GM20431 (cell line): ENCODE results near the gene GPR161.

Experiments used
- in situ Hi-C: fragments of 300-500 bp; cut with MseI, MboI; formaldehyde crosslinking; loops from one replicate; pipeline ENCODE4 v1.15.0; 2020; ENCODE audit warnings: low sequenced_read_pairs; ENCODE audit not compliant: unreplicated experiment

The GPR161 gene

DNA sequence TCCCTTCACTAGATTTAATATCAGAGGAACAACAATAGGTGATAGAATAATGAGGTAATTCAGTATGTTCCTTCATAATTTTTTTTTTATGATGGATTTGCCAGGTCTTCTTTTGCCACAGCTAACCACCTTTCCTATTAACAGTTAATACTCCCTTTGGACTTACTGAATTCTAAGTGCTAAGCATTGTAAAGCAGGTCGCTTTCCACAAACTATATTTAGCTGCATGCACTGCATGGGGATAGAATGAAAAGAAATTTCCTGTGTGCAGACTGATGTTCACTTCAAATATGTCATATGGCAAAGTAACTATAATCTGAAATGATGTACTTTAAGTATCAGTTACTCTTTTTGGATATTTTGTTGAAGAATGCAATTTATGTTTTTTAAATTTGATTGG lies 85.8 kb downstream of the GPR161 start:
- in situ Hi-C loops, result no loop called here

DNA sequence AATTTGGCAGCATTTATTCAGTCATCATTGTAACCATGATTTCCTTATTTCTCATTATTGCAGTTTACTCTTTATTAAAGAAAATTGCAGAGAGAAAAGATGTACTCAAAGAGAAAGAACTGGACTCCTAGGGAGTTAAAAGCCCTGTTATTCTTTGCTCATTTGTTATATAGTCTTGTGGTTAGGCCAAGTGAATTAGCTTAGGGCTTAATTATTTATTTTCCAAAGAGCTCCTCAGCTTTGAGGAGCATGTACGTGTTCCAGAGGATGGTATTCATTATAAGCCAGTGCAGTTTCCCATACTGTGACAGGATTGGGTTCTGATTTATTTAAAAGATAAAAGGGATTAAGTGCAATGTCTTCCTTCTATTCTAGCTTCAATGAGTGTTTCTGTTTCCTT lies 86.4 kb downstream of the GPR161 start:
- in situ Hi-C loops, result no loop called here

DNA sequence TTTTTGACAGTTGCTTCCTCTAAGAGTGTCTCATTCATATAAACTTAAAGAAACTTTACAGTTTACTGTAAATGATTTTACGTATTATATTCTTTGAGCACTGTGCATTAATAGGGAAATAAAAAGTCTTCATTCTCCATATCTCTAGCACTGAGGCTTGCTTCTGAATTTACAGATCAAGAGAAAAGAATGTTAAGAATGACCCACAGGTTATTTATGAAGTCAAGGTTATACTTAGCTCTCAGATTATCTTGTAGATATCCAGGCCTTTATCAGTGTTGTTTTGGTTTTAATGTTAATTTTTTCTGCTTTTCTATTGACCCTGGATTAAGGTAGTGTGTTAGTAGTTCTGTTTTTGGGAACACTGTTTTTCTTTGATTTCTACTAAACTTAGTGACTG lies 91.4 kb downstream of the GPR161 start:
- in situ Hi-C loops, result no loop called here

DNA sequence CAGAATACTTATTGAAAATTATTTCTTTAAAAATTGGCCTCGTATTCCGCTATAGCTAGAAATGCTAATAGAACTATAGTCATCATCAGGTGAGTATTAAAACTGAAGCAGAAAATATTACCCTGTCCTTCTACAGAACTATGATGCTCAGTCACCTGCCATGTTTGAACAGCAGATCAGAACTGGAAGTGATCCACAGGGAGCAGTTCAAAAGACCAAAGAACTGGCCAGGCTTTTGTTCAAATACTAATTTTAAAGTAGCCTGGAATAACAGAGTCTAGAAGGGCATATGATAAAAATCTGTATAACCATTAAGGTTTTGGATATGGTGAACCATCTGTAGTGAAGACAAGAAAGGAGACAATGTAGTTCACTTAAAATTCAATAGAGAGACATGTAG lies 94.4 kb downstream of the GPR161 start:
- in situ Hi-C loops, result no loop called here

DNA sequence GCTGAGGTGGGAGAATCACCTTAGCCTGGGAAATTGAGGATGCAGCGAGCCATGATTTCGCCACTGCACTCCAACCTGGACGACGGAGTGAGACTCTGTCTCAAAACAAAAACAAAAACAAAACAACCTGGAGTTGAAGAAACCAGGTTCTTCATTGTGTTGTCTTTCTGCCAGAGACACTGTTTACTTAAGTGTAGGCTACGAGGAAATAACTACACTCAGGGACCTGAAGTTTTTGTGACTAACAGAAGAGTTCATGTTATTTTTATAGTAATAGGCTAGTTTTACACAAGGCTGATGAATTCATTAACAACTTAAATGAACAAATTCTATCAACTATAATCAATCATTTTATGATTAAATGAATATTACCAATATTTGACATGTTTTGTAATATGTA lies 101.4 kb downstream of the GPR161 start:
- in situ Hi-C loops, result no loop called here

DNA sequence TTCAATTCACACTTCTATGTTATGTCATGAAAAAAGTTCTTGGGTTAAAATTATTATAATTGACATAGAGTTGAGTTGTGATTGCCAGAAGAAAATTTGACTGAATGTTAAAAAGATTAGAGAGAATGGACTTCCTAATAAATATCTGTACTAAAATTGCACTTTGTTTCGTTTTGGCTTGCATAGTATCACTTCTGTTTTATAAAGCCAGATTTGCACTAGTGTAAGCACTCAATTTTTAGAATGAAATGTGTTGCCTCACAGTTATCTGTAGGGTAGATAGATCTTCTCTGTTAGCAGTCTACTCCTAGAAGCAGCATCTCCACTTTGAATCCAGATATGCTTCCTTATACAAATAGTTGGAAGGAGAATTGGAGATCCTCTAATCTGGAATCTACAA lies 104.7 kb downstream of the GPR161 start:
- in situ Hi-C loops, result no loop called here

DNA sequence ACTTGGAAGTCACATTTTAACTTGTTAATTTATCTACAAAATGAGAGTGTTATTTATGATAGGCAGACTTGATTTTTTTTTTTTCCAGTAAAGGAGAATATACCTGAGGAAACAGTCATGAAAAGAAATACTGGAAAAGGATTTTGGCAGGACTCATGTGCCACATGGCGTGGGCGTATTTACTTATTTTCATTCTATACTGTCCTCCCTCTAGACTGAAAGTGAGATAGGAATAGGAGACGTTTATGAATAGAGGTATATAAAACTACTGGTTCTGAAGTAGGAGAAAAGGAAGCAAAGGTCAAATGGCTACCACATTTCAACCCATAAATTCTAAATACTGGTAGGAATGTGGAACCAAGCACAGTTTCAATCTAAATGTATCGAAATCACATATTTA lies 105.1 kb downstream of the GPR161 start:
- in situ Hi-C loops, result no loop called here

DNA sequence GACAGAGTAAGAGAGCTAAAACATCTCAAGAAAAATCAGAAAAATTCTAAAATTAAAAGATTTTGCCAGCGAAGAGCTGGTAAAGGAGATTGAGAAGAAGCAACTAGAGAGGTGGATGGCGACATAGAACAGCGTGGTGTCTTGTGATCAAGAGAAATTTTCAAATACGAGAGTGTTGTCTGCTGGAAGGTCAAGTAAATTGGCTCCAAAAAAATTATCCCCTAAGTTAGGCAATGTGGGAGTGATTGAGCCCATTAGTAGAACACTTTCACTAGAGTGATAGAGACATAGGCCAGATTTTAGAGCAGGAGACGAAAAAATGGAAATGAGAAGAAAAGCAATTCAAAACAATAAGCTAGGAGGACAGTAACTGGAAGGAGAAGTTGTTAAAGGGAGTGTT lies 105.5 kb downstream of the GPR161 start:
- in situ Hi-C loops, result no loop called here
